Activated CD4-positive, alpha-beta T cell treated with anti-CD3 and anti-CD28 coated beads, Interleukin-2, amount 50 U/mL, for 16 hours (primary cell): ENCODE results near the gene CDC5L.
A peak's percentile ranks its signal among the peaks of the same experiment; 100 is the strongest.
"Not testable (repeated sequence)": the region's sequence is repeated elsewhere in the genome, so short reads cannot be mapped to it uniquely, and the experiment has no call there.

Experiments
- DNase-seq: peaks from one replicate; pipeline ENCODE4 v3.0.0-alpha.2; 2020

Gene CDC5L

DNA sequence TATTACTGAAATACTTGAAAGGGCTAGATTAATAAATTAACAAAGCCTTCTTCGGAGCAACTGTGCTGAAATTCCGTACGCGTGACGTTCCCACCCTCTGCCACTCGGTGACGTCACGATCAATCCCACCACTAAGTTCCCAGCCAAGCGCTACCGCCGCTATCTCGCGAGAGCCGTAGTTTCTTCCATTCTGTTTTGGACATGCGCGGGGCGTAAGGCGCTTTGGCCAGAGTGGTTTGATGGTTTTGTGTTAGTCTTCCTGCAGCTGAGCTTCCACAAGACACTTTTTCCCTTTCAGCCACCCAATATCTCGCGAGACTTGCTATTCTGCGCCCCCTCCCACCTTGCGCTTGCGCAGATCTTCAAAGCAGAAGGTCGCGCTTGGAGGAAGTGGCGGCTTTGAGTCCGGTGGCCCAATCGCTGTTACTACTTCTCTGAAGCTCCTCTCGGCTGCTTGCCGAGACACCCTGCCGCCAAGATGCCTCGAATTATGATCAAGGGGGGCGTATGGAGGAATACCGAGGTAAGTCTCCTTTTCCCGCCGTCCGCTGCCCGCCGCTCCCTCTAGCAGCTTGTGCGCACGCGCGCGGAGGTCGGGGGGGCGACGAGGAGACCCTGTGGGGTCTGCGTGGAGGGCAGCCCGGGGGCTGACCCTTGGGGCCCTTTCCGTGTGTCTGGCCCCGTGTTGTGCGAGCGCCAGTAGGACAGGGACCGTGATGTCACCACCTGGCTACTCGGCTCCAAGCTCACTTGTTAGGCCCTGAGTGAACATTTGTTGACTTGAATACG lies at the start of gene CDC5L:
Gene CDC5L, plus strand, starts transcription at position 361 of the 789 bp plus-strand sequence. Its CDS starts 118 bp downstream, at position 479.
- DNase-seq, result peak; percentile 98

DNA sequence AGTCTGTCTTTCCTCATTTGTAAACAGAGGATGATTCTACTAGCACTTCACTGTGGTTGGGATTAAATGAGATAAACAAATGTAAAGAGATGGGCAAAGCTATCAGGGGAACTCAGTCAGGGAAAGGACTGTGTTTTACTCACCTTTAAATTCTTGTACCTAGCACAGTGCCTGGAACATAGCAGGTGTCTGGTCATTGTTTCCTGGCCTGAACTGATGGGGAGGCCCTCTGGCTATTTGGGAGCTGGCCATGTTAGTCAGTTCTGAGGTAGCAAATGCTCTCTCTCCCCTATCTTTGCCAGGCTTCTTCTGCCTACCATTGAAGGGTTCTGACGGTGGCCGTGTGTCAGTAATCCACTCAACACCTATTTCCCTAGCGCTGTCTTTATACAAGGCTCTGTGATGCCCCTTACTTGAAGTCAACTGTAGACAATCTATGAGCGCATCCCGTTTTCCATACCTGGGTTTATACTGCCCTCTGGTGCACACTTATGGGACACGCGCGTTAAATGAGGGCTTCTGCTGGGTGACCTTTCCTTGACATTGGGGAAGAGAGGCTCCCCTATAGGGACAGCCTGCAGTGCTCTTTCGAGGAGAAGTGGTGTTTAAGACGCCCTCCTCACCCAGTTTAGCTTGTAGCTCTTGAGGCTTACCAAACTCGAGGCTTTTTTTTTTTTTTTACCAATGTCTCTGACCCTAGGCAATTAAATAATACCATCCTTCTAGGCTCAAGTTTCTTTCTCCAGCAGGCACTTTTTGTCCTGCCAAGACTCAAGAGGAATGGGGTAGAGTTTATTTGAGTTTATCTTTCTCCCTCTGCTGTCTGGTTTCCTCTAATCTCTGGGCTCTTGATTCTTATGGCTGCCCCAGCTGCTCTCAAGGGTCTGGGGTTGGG lies 49.0 kb upstream of the CDC5L start:
- DNase-seq, result peak; percentile 75

DNA sequence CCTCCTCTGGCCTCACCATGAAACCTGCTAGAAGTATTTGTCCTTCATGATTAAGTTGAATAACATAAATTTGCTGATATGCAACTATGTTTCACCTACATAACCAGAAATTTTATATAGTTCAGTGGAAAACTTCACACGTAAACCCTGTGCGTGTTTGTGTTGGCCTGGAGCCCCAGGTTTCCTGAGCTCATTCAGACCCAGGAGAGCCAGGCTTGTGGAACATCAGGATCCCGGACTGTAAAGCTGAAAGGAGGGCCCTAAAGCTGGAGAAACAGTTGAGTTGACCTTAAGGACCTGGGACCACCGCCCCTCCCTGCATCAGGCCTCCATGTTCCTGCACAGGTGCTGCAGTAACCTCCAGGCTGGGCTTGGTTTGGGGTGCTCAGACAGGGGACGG lies 48.2 kb upstream of the CDC5L start:
- DNase-seq, result no peak

DNA sequence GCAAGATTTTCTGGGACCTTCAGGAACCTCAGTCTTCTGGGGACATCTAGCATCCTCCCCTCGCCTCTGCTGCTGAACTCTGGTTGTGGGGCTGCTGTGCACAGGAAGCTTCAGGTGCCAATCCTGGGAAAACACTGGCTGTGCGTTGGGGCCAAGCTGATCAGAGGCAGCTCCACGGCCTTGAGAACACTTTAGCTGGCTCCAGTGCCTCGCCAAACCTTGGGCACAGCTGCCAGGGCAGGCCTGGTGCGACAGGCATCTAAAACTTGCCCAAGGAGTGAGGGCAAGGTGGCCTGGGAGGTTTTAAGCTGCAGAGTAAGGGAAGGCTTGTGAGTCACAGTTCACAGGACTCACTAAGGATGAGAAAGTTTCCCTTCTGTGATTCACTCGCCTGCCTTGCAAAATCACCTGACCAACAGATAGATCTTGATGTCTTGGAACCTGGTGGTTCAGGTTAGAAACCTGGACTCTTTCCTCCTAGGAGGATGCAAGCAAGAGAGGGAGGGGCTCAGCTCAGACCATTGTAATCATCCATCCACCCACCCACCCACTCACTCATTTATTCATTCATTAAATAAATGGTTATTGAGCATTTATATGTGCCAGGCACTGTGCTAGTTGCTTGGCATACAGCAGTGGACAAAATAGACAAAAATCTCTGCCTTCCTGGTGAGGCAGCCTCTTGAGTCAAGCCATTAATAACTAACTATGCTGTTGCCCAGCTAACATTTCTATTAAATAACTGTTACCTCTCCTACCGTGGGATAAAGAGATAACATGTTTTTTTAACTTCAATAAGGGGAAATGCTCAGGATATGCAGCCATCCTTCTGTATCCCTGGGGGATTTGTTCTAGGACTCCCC lies 47.5 kb upstream of the CDC5L start:
- peak; percentile 8 for DNase-seq

DNA sequence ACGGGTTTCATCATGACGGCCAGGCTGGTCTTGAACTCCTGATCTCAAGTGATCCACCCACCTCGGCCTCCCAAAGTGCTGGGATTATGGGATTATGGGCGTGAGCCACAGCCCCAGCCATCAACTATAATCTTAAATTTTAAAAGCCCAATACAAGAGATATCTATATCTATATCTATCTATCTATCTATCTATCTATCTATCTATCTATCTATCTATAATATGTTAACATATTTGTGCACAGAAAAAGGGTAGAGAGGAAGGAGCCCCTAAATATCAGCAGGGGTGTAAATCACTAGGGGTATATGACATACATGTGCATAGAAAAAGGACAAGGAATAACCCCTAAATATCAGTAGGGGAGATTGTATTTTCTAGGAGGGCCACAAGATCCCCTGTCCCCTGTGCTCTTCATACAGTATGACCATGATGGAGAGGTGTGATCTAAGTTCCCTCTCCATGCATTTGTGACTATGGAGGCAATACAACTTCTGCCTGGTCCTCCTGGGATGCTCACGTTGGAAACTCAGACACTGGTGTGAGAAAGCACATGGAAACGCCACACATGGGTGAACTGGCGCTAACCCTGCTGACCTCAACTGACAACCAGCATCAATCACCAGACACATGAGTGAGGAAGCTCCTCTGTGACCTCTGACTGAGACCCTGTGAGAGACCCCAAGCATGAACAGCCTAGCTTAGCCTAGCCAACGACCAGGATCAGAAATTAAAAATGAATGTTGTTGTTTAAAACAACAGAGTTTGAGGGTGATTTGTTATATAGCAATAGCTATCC lies 46.2 kb upstream of the CDC5L start:
- no peak for DNase-seq

DNA sequence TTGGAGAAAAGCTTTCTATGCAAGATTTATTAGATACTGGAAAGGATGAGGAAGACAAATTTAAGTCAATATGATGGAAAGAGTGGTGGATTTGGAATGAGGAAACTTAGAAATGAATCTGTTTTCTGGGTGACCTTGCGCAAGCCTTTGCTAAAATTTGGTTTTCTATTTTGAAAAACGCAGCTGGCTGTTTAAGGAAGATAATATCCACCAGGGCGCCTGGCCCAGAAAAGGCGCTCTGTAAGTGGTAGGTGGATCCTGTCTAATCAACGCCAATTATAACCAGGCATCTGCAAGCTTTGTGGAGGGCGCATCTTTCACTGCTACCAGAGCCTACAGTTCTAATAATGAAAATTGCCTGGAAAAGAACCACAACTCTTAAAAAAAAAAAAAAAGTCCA lies 45.5 kb upstream of the CDC5L start:
- DNase-seq, result no peak

DNA sequence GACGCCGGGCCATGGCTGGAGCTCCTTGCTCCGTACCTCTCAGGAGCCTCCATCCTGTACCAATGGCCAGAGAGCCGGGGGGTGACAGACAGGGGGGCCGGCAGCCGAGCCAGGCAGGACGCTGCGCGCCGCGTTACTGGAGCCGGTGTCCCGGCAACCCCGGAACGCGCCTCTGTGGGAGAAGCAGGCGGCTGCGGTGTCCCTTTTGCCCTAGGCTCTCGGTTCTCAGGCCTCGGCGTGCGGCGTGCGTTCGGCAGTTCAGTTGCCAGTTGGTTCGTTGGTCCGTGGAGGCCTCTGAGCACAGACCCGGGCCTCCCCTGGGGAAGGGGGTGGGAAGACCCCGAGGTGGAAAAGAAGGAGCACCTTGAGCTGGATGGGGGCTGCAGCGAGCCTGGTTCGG lies 45.0 kb upstream of the CDC5L start, which contains the start of gene SPATS1:
Gene SPATS1, plus strand, starts transcription at position 162 of the 400 bp plus-strand sequence. CDS start 446 bp downstream, outside the sequence.
- DNase-seq, result no peak

DNA sequence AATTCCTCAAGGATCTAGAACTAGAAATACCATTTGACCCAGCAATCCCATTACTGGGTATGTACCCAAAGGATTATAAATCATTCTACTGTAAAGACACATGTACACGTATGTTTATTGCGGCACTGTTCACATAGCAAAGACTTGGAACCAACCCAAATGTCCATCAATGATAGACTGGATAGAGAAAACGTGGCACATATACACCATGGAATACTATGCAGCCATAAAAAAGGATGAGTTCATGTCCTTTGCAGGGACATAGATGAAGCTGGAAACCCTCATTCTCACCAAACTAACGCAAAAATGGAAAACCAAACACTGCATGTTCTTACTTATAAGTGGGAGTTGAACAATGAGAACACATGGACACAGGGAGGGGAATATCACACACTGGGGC lies 40.7 kb upstream of the CDC5L start:
- not testable (repeated sequence) for DNase-seq

DNA sequence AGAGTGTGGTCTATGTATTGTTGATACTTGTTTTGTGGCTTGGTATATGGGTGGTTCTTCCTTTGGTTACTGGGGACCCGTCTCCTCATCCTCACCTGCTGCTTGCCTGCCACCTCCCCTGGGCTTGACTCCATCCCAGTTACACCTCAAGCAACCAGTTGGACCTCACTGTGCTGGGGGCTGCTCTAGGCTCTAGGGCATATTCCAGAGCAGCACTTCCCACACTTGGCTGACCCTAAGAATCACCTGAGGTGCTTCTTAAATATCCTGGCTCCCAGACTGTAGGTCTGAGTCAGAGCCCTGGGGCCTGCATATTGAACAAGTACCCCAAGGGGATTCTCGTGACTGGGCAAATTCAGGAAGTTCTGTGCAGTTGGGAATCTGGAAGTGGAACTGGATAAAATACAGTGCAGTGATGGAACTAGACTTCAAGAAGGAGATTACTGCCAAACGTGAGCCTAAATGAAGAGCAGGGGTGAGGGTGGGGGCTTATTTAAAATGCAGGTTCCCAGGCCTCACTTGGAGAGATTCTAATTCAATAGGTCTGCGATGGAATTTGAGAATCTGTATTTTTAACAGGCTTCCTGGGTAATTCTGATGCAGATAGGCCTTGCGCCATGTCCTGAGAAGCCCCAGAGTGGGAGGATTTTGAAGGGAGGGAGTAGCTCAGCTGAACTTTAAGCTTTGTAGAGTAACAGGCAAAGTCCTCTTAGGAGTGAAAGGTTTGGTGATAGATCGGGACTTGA lies 37.4 kb upstream of the CDC5L start:
- no peak for DNase-seq

DNA sequence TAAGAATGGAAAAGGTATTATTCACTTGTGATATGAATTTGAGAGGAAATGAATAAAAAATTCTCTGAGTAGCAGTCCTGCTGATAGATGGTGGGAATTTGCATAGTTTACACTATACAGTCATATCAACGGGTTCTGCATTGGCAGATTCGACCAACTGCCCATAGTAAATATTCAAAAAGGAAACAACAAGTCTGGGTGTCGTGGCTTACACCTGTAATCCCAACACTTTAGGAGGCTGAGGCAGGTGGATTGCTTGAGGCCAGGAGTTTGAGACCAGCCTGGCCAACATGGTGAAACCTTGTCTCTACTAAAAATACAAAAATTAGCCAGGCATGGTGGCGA lies 36.9 kb upstream of the CDC5L start:
- not testable (repeated sequence) for DNase-seq

DNA sequence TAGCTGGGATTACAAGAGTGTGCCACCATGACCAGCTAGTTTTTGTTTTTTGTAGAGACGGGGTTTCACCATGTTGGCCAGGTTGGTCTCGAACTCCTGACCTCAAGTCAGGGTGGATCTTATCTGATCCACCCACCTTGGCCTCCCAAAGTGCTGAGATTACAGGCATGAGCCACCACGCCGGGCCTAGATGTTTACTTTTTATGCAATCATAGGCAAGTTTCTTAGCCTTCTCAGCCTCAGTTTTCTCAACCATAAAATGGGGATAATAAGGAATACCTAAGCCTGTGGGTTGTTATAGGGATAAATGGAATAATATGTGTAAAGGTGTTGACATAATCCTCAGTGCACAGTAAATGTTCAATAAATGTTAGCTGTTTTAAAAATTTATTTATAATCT lies 35.2 kb upstream of the CDC5L start:
- DNase-seq, result no peak

DNA sequence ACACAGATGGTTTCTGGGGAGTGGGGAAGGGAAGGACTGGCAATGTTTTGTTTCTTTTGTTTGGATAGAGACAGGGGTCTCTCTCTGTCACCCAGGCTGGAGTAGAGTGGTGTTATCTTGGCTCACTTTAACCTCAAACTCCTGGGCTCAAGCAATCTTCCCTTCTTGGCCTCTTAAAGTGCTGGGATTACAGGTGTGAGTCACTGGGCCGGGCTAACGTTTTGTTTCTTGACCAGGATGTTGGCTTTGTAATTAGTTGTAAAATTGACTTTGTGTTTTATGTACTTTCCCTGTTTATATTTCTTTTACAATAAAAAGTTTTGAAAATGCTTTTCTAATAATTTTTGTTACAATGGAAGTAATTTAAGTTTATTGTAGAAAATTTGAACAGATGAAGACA lies 34.2 kb upstream of the CDC5L start:
- no peak for DNase-seq

DNA sequence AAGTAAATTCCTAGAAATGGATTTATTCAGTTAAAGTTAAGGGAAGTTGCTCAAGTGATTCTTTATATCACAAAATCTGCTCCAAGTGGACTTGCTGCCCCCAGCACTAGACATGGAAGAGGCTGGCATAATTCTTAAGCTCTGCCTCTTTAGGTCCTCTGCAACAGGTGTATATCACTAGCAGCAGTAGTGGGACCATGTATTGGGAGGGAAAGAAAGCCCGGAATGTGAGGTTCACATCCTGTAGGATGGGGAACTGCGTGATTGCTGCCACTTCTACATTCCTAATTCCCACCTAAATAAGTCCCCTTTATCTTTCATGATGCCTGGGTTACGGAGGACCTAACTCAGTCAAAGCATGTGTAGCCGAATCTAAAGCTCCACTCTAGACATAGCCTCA lies 31.9 kb upstream of the CDC5L start:
- DNase-seq, result no peak

DNA sequence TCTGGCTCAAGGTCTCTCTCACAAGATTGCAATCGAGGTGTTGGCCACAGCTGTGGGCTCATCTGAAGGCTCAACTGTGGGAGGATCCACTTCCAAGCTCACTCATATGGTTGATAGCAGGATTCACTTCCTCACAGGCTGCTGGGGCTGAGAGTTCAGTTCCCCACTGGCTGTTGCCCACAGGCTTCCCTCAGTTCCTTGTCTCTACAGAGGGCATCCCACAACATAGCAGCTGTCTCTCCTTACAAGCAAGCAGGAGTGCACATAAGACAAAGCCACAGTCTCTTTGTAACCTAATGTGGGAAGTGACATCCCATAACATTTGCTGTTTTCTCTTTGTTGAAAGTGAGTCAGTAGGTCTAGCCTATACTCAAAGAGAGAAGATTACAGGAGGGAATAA lies 31.0 kb upstream of the CDC5L start:
- DNase-seq, result no peak

DNA sequence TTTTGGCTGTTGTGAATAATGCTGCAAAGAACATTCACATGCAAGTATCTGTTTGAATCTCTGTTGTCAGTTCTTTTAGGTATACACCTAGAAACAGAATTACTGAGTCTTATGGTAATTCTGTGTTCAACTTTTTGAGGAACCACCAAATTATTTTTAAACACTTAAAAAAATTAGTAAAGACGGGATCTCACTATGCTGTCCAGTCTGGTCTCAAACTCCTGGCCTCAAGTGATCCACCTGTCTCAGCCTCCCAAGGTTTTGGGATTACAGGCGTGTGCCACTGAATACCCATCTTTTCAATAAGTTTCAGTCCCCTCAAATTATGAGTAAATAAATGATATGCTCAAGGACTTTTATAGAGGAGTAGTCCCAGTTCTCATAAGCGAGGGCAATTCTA lies 27.5 kb upstream of the CDC5L start:
- DNase-seq, result no peak

DNA sequence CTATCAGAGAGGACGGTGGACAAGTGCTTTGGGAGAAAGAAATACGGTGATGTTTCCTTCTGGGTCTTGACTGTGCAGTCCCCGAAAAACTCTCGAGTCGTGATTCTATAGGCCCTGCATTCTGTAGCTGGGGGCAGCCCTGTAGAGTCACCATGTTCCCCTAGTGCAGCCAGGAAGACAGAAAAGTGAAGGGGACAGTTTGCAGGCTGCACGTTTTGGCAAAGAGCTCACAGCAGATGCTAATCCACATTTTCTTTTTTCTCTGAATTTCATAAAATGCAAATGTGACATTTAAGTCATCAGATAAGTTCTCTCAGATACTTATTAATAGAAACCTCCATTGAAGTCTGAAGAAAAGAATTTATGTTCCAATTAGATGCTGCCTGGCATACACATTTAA lies 25.6 kb upstream of the CDC5L start:
- DNase-seq, result no peak

DNA sequence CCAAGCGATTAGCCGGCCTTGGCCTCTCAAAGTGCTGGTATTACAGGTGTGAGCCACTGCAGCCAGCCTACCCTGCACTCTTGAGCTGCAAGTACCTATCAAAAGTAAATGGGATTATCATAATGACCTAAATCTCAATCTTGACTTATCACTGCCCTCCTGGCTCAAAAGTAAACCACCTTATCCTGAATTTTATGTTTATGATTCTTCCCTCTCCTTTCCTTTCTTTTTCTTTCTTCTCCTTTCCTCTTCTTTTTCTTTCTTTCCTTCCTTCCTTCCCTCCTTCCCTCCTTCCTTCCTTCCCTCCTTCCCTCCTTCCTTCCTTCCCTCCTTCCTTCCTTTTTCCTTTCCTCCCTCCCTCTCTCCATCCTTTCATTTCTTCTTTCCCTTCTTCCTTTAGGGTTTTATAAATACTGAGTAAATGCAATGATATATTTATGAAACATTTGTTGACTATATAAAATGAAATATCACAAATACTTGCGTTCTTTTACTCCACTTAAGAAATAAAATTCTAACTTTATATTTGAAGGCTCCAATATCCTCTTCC lies 24.1 kb upstream of the CDC5L start:
- DNase-seq, result no peak

DNA sequence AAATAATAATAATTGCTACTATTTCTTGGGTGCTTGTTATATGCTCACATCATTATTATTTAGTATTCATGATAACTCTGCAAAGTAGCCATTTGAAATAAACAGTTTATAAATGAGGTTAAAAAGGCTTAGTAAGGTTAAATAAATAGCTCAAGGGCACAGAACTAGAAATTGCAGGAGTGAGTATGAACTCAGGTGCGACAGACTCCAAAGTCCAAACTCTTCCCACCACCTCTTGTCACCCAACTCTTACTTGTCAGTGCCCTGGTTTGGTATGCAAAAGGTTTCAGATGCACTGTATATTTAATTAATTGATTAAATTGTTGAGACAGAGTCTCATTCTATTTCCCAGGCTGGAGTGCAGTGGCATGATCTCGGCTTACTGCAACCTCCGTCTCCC lies 20.7 kb upstream of the CDC5L start:
- DNase-seq, result no peak

DNA sequence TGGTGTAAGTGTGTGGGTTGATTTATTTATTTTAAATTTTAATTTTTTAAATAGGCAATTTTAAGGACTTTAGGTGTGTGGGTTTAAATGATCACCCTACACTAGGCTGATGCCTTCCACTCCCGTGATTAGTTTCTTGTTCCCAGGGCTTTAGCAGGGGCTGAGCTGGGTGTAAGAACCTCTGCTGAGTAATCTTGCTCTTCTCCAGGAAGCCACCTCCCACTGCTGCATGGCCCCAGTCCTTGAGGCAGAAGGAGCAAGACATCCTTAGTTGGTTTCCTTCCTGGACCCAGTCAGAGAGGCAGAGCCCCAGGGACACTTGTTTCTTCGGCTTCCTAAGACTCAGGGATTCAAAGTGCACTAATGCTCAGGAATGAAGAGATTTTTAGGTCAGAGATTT lies 19.8 kb upstream of the CDC5L start:
- peak; percentile 2 for DNase-seq

DNA sequence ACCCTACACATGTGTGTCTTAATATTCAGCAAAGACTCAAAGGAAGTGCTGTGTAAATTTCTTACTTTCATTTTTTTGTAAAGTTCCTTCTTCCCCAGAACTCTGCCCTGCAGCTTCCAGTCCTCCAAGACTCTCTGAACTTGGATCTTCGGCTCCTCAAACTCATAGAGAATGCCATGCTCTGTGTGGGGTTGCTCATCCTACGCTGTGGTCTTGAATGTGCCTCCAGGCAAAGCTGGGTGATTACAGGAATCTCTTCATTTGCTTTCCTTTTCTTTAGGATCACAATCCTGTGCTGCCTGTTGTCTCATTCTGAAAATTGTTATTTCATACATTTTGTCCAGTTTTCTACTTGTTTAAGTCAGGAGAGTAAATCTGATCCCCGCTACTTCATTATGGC lies 14.5 kb upstream of the CDC5L start:
- DNase-seq, result no peak

DNA sequence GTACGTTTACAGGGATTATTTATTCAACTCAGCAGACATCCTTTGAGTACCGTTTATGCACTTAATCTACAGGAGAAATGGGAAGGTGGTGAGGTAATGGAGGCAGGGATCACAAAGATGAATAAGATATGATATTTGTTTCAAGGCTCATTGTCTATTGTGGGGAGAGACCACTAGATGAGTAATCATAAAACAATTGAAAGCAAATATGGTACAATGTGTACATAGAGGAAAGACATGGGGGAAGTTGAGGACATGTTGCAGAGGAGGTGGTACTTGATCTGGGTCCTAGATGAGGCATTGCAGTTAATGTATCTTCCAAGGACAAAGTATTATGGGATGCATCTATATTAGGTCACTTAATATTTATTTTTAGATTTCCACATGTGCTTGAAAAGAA lies 13.7 kb upstream of the CDC5L start:
- DNase-seq, result no peak
